ENCODE results near the gene GANC.
"Not testable (repeated sequence)": the region's sequence is repeated elsewhere in the genome, so short reads cannot be mapped to it uniquely, and the experiment has no call there.

Gene GANC, protein sequence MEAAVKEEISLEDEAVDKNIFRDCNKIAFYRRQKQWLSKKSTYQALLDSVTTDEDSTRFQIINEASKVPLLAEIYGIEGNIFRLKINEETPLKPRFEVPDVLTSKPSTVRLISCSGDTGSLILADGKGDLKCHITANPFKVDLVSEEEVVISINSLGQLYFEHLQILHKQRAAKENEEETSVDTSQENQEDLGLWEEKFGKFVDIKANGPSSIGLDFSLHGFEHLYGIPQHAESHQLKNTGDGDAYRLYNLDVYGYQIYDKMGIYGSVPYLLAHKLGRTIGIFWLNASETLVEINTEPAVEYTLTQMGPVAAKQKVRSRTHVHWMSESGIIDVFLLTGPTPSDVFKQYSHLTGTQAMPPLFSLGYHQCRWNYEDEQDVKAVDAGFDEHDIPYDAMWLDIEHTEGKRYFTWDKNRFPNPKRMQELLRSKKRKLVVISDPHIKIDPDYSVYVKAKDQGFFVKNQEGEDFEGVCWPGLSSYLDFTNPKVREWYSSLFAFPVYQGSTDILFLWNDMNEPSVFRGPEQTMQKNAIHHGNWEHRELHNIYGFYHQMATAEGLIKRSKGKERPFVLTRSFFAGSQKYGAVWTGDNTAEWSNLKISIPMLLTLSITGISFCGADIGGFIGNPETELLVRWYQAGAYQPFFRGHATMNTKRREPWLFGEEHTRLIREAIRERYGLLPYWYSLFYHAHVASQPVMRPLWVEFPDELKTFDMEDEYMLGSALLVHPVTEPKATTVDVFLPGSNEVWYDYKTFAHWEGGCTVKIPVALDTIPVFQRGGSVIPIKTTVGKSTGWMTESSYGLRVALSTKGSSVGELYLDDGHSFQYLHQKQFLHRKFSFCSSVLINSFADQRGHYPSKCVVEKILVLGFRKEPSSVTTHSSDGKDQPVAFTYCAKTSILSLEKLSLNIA (N-terminal part only)

DNA sequence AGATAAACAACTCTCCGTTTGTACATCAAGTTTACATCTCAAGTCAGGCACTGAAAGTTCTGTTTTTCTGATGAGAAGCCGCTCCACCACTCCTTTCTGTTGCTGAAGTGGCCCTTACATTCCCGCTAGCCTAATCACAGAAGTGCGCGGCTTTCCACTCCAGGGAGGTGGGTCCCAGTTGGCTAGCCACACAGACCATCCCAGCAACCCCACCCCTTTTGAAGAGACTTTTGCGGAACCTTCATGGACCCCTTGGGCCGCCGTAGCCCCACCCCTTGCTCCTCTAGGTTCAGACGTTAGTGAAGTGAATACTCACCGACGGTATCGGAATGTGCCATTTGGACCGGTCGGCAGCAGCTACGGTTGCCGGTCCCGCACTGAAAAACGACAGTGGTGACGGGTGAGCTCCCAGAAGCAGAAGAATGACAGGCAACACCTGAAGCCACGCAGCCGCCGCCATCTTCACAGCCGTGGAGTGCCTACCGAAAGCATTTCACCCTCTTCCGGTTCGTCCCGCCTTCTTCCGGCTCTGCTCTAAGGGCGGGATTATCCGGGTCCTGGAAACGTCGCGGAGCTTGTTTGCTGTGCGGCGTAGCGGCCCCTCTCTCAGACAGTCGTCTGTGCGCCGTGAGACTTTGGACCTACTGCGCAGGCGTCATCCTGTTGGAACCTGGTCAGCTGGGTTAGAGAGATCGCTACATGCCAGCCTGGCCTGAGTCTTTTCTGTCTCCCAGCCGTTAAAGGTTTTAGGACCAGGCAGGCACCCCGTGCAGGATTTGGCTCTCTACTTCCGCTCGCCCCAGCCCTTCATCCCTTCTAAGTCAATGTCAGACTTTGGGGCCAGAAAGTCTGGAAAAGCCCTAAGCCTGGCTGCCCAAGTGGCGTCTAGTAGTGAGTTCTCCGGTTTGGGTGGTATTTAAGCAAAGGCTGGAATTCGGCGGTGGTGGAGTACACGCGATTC lies at the start of gene GANC, which contains the start of gene TMEM87A:
Gene GANC (plus strand): TSS at position 263 of the 961 bp plus-strand sequence. CDS start 1,281 bp downstream, outside the sequence.
Gene TMEM87A (minus strand): TSS at position 495 of the 961 bp plus-strand sequence. CDS start 35 bp downstream, at position 460.
- DNase-seq (ENCODE audit: low read depth), result peak; percentile 96

DNA sequence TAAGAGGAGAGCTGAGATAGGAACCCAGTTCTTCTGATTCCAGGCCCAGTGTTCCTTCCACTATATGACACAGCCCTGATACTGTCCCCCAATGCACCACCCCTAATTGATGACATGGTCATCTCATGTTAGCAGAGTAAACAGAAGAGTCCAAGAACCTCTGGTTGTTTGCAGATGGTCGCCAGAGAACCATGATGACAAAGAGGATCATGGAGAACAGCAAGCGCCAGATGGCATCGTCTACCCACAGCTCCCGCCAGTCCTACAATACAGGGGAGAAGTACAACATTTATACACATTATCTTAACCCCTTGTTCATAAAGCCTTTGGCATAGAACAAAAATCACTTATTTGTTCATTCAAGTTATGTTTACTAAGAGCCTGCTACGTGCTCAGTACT lies 46.4 kb upstream of the GANC start:
- DNase-seq (ENCODE audit: low read depth), result no peak

DNA sequence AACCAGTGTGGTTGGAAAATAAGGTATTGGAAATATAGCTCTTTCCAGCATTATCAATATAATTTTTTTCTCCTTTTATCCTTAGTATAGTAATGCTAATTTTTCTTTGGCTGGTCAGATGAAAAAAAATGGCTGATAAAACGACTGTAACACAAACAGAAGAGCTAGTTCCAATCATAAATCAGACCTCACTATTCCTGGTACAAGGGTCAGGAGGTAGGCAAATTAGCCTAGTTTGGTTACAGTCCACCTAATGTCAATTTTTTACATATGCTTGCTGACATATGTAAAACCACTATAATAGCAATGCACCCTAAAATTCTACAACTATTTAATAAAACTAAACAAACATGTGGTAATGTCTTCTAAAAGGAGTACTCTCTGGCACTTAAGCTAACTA lies 45.0 kb upstream of the GANC start:
- no peak for DNase-seq (ENCODE audit: low read depth)

DNA sequence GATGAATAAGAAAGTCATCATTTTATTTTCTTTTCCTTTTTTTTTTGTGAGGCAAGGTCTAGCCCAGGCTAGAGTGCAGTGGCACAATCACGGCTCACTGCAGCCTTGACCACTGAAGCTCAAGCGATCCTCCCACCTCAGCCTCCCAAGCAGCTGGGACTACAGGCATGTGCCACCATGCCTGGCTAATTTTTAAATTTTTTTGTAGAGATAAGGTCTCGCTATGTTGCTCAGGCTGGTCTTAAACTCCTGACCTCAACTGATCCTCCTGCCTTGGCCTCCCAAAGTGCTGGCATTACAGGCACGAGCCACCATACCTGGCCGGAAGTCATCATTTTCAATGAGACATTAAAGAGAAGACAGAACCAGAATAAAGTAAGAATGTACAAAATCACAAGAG lies 44.0 kb upstream of the GANC start:
- DNase-seq (ENCODE audit: low read depth), result not testable (repeated sequence)

DNA sequence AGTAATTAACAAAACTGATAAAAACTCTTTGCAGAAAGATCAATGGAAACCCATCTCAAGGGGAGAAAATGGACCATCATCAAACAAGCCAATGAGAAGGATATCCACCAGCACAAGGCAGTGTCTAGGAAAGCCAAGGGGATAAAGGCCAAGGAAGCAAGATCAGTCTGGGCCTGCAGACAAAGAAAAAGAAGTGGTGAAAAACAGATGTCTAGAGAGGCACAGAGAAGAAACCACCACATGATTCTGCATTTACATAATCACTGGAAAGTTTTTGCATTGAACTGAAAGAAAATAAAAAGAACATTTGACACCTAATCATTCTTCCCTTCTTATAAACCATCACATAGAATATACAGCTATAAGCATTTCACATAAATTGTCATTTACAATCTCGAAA lies 41.9 kb upstream of the GANC start:
- DNase-seq (ENCODE audit: low read depth), result no peak

DNA sequence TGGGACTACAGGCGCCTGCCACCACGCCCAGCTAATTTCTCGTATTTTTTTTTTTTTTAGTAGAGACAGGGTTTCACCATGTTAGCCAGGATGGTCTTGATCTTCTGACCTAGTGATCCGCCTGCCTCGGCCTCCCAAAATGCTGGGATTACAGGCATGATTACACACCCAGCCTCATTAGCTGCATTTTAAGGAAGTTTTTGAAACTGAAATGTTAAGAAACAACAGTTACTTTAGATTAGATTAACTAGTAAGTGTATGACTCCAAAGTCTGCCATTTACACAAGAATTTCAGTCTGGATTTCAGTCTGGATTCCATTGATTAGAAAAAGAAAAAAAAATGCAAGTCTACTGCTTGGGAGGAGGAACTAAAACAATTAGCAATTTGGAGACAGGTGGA lies 40.4 kb upstream of the GANC start:
- no peak for DNase-seq (ENCODE audit: low read depth)

DNA sequence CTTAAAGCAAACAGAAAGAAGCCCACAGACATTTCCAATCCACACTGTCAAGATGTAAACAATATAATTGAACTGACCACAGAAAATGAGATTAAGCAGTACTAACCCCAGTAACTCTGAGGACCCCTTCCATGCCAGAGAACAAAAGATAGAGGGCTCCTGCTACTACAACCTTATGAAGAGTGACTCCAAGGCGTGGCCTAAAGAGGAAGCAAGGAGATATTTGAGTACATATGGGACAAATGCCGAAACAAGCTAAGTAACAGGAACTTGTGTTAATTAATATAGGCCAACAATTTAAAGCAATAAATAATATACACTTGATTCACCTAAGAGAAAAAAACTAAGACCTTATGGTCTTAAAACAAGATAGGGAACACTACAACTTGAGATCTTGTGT lies 39.9 kb upstream of the GANC start:
- DNase-seq (ENCODE audit: low read depth), result no peak

DNA sequence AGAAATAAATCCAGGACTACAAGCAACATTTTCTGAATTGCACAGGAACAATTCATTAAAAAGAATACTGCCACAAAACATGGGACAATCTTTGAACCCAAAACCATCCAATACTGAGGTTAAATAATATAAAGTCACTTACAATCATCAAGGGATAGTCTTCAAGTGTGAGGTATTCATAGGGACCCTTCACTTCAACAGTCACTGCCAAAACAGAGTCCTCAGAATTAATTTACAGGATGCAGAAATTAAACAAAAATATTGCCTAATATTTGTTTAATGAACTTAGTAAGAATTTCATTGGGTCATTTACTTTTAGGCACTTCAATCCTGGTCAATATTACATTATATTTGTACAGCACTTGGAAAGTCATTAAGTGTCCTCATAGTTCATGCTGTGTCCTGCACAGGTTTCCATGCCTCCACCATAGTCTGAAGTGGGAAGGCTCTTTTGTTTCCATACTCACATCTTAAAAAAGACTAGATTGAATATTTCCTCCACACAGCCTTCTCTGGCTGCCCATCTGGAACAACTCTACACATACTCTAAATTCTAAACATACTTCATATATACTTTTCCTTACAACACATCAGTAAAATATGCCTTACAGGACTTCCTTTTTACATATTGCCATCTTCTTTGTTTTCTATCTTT lies 33.3 kb upstream of the GANC start:
- DNase-seq (ENCODE audit: low read depth), result peak; percentile 8

DNA sequence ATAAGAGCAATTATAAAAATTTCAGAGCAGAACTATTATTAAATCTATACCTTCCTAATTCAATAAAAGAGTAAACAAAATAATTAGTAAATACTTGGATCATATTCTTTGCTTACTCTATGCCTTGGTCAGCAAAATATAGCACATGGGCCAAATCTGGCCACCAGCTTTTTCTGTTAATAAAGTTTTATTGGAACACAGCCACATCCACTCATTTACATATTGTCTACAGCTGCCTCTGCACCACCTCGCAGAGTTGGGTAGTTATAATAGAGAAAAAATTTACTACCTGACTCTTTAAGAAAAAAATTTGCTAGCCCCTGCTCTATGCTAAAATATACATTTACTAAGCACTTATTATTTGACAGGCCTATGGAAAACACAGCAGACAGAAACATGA lies 32.2 kb upstream of the GANC start:
- DNase-seq (ENCODE audit: low read depth), result no peak

DNA sequence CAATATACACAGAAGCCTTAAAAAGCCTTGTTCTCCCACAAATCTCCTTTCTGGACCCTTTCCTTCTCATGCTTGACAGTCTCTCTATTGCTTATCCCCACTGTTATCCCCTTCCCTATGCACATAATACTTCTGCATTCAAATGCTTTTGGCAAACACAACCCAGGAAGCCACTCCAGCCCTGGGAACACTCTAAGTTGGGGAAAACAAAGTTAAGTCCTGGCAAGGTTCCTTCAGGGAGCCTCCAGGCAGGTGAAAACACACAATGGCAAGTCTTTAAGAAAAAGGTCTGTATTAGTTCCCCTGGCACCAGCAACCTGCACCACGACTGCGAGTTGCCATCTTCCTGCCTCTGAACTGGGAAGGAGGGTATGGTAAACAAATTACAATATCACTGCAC lies 19.7 kb upstream of the GANC start:
- DNase-seq (ENCODE audit: low read depth), result no peak

DNA sequence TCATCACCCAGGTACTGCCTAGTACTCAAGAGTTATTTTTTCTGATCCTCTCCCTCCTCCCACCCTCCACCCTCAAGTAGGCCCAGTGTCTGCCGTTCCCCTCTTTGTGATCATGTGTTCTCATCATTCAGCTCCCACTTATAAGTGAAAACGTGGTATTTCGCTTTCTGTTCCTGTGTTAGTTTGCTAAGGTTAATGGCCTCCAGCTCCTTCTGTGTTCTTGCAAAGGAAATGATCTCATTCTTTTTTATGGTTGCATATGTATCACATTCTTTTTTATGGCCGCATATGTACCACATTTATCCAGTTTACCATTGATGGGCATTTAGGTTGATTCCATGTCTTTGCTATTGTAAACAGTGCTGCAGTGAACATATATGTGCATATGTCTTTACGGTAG lies 8.2 kb upstream of the GANC start:
- no peak for DNase-seq (ENCODE audit: low read depth)

DNA sequence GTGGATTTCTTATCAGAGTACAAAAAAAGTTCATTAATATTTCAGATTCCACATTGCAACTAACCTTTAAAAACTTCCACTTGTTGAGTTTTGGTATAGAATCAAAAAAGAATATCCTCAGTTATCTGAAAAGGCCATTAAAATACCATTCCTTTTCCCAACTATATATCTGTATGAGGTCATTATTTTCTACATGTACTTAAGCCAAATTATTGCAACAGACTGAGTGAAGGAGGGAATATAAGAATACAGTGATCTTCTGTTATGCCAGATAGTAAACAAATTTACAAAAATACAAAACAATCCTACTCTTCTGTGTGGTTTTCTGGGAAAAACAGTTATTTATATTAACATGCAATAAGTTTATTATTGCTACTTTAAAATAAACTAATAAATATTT lies 5.7 kb upstream of the GANC start:
- no peak for DNase-seq (ENCODE audit: low read depth)

DNA sequence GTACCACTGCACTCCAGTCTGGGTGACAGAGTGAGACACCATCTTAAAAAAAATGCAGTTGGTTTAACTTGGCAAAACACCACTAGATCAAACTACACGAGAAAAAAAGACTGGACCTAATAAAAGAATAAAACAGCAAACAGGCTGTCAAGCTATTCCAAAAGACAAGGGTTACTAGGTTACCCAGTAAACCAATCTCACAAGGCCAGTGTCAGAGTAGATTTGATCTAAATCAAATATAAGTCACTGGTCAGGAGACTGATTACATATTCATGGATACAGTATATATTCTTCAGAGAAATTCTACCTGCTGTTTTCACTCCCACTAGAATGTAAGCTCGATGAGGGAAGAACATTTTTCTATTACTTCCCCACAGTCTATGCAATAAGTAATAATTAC lies 2.5 kb upstream of the GANC start:
- DNase-seq (ENCODE audit: low read depth), result no peak

DNA sequence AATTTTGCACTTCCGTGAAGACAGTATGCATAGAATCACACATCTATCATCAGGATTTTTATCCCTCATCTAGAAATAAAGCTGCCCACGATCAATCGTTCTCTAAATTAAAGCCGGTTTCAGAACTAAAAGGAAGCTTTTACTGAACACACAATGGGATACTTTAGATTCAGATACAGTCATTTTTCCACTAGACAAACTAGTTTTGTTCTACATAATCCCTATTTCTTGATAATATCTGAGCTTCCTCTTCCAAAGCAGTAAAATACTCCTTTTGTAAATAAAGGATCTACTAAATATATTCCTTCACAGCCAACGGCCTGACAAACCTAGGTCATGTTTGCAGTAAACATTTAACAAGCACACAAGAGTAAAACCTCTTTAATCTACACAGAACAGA lies 2.0 kb upstream of the GANC start:
- DNase-seq (ENCODE audit: low read depth), result no peak

DNA sequence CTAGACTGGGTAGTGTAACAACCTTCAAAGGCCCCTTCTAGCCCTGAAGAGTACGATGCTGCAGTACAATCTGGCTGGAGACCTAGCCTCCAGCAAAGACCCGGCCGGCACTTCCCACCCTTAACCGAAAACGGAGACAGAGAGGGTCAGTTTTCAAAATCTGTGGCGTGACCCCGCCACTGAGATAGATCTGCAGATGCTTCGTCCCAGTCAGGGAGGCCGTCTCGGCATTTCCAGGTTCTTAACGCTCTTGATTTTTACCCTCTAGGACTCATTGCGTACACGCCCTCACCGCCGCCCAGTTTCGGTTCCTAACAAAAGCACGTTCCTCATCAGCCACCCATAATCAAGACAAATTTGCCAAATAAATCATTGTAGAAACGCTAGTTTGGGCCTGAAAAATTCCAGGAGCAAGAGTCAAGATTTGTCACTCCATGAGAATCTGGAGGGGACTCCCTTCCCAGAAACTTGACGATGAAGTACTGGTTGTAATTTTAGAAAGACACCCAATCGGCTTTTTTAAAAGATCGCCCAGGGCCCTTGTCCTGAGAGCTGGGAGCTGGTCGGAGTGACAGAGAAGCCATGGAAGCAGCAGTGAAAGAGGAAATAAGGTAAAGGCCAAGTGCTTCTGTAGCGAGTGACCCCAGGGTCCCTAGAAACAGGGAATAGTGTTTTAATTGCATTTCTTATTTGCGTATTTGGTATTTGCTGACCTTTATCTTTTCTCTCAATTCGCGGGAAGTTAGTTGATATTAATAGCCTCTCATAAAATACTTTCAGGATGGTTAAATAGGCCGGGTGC lies 1.1 kb downstream of the GANC start:
- DNase-seq (ENCODE audit: low read depth), result peak; percentile 34

DNA sequence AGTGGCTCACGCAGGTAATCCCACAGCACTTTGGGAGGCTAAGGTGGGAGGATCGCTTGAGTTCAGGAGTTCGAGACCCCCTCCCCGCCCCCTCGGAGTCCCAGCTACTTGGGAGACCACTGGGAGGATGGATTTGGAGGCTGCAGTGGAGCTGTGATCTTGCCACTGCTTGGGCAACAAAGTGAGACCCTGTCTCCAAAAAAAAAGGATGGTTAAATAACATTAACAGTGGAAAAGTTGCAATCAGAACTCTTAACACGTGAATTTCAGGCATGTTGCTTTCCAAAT lies 1.6 kb downstream of the GANC start:
- DNase-seq (ENCODE audit: low read depth), result no peak

DNA sequence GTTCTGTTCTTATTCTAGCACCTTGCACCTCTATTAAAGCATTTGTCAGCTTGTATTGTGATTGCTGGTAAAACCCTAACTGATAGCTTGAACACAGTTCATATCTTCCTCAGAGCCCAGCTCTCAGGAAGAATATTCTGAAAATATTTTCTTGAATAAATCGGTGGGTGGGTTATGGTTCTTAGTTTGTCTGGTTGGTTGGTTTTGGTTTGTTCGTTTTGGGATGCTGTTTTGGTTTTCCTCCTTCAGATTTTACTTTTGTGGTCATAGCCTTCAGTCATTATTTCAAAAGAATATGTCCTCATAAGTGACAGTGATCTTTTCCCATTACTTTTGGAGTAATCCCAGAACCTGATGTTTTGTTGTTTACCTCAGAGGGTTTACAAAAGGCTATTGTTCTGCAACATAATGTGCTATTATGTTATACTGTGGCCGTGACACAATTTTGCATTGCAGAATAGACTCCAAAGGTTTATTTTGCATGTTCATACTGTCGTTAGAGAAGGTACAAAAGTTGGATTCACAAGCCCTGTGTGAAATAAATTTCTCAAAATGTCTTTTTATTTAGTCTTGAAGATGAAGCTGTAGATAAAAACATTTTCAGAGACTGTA lies 2.9 kb downstream of the GANC start:
- DNase-seq (ENCODE audit: low read depth), result no peak

DNA sequence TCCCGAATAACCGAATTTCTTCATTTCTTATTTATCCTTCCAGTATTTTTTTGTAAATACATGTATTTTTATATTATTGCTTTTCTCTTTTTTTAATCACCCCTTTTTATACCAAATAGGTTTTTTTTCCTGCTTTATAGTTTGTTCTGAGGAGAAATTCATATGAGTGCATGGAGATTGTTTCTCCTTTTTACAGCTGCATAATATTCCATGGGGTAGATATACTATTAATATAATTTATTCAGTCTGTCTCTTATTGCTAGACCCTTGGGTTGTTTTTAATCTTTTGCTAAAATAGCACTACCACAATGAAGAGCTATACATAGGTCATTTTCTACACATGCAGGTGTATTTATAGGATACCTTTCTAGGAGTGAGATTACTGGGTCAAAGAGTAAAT lies 3.8 kb downstream of the GANC start:
- no peak for DNase-seq (ENCODE audit: low read depth)

DNA sequence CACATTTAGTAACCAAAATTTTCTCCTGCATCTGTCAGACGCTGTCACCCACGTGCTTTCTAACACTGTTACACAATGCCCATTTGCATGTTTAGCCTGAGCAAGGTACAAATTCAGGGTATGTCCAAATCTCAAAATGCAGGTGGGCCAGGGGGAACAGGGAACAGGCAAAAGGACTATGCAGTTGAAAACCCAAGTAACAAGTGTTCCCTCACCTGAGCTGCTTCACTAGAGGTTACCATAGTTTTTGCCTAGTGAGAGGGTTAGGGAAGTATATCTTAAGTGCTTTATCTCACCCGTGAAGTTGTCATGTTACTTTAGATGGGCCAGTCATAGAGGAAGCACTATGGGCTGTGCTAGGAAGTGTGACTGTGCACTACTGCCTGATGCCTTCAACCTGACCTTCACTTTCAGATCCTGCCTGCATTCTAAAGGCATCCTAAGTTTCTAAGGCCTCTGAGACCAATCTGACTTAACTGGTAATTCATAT lies 6.3 kb downstream of the GANC start:
- no peak for DNase-seq (ENCODE audit: low read depth)

DNA sequence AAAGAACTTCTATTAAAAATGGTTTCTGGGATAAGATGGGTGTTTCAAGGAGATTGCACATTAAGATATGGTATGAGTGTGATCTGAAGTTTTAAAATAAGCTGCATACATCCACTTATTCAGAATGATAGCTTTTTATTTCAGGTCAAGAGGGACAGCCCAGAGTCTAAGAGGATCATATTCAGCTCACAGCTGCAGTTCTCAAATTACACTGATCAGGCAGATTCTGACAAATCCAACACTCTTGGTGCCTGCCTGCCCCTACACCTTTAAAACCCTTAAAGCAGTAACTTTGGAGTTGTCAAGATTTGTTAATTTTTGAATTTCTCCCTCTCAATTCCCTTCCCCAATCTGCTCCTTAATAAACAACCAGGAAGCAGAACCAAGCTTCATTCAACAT lies 9.3 kb downstream of the GANC start:
- no peak for DNase-seq (ENCODE audit: low read depth)
